ENCODE results near the gene ATP8A1.

The ATP8A1 gene

DNA sequence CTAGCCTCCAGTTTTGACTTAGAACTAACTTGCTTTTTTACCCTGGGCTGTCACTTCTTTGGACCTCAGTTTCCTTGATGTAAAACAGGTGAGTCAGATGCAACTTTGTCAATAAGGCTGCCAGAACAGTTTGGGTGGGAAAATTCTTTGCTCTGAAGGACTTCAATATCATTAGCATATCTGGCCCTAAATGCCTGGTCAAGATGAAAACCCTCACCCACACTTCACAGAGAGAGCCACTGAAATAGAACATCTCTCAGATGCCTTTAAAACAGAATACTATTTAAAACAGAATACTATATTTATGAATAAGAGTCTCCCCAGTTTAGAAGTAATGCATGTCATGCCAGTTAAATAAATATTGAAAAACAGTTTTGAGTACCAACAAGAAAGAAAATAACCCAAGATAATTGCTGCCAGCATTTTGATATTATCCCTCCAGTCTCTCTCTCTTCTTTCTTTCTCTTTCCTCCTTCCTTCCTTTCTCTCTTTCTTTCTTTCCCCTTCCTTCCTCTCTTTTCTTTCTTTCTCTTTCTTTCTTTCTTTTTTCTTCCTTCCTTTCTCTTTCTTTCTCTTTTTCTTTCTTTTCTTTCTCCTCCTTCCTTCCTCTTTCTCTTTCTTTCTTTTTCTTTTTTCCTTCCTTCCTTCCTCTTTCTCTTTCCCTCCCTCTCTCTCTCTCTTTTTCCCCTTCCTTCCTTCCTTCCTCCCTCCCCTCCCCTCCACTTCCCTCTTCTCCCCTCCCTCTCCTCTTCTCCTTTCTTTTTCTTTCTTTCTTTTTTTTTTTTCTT, 292.4 kb downstream of the ATP8A1 start:
- peaks cover 5% of the 10 kb centered on the region for H3K4me1 Mint-ChIP-seq
- no peaks in the 10 kb centered on the region for H3K27me3 Mint-ChIP-seq
- H3K4me3 Mint-ChIP-seq = no peak overlapping the region
- H3K27ac Mint-ChIP-seq = no peak overlapping the region
- no peak for ATAC-seq
- peaks cover 3% of the 10 kb centered on the region for H3K9me3 Mint-ChIP-seq
- H3K36me3 Mint-ChIP-seq = no peaks in the 10 kb centered on the region

GRCh38 chr4:42363614-42364013, 293.3 kb downstream of the ATP8A1 start:
- Mint-ChIP-seq H3K4me3 (no peak overlapping the region), H3K9me3 (peaks cover 3% of the 10 kb centered on the region), H3K4me1 (peaks cover 5% of the 10 kb centered on the region), H3K27me3 (peaks cover 5% of the 10 kb centered on the region), H3K27ac (no peak overlapping the region), H3K36me3 (no peaks in the 10 kb centered on the region)
- no peak for ATAC-seq

GRCh38 chr4:42362591-42362990, 294.3 kb downstream of the ATP8A1 start:
- no peak overlapping the region for H3K27ac Mint-ChIP-seq
- H3K36me3 Mint-ChIP-seq = no peaks in the 10 kb centered on the region
- H3K4me3 Mint-ChIP-seq = no peak overlapping the region
- peaks cover 3% of the 10 kb centered on the region for H3K9me3 Mint-ChIP-seq
- H3K27me3 Mint-ChIP-seq = peaks cover 15% of the 10 kb centered on the region
- ATAC-seq = no peak
- peaks cover 5% of the 10 kb centered on the region for H3K4me1 Mint-ChIP-seq

- peaks cover 26% of the 10 kb centered on the region for H3K27me3 Mint-ChIP-seq
- H3K27ac Mint-ChIP-seq = no peak overlapping the region
- H3K36me3 Mint-ChIP-seq = no peaks in the 10 kb centered on the region
- ATAC-seq = no peak
- H3K4me3 Mint-ChIP-seq = no peak overlapping the region
- peaks cover 13% of the 10 kb centered on the region for H3K4me1 Mint-ChIP-seq
- peaks cover 3% of the 10 kb centered on the region for H3K9me3 Mint-ChIP-seq
Measured at GRCh38 chr4:42361456-42361855, 295.4 kb downstream of the ATP8A1 start.

- no peak overlapping the region for H3K4me3 Mint-ChIP-seq
- peaks cover 37% of the 10 kb centered on the region for H3K27me3 Mint-ChIP-seq
- H3K36me3 Mint-ChIP-seq = no peaks in the 10 kb centered on the region
- peaks cover 13% of the 10 kb centered on the region for H3K4me1 Mint-ChIP-seq
- H3K9me3 Mint-ChIP-seq = peaks cover 3% of the 10 kb centered on the region
- no peak overlapping the region for H3K27ac Mint-ChIP-seq
- no peak for ATAC-seq
Measured at GRCh38 chr4:42360256-42360669, 296.6 kb downstream of the ATP8A1 start.

DNA sequence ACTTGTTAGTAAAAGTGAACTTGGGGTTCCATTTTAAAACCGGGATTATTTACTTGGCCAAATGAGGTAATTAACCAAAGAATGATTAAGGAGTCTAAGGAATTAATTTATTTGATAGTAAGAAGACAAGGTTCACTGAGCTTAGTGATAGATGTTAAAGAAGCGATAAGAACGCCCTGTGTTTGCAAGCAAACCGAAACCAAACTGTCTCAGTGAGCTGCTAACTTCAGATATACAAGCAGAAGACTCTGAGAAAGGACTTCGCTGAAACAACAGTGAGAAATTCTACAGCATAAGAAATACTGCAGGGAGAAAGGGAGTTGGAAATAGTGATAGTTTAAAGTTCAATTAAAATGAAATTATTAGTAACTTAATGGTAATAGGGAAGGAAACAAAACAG, 297.2 kb downstream of the ATP8A1 start:
- no peaks in the 10 kb centered on the region for H3K36me3 Mint-ChIP-seq
- H3K9me3 Mint-ChIP-seq = peaks cover 3% of the 10 kb centered on the region
- ATAC-seq = no peak
- no peak overlapping the region for H3K27ac Mint-ChIP-seq
- H3K4me1 Mint-ChIP-seq = peaks cover 9% of the 10 kb centered on the region
- no peak overlapping the region for H3K4me3 Mint-ChIP-seq
- H3K27me3 Mint-ChIP-seq = peaks cover 43% of the 10 kb centered on the region
